Measurements from ENCODE around the gene HAUS7.

Gene HAUS7

GRCh38 chrX:153411988-153412574, 58.3 kb downstream of the HAUS7 start:
- H3K27ac ChIP-seq (ENCODE audit: low read depth, low read length) = peak overlapping the region; percentile 32
- H3K4me1 ChIP-seq (ENCODE audit: insufficient read depth, low read length) = peaks cover 5% of the 10 kb centered on the region
- H3K9ac ChIP-seq (ENCODE audit: low read length) = no peak overlapping the region
- H3K27me3 ChIP-seq (ENCODE audit: control insufficient read depth in 1 of 2, insufficient read depth in 2 of 2, low read length in 2 of 2) = peaks cover 0 to 17% of the 10 kb centered on the region in 2 donors
- H3K36me3 ChIP-seq (ENCODE audit: insufficient read depth, low read length) = no peaks in the 10 kb centered on the region
- peak overlapping the region; percentile 33 to 45 for H3K4me3 ChIP-seq (ENCODE audit: low read depth in 1 of 2, low read length in 2 of 2)
- no peaks in the 10 kb centered on the region for H3K9me3 ChIP-seq (ENCODE audit: low read length)

GRCh38 chrX:153411255-153411987, 59.0 kb downstream of the HAUS7 start, which contains the start of gene ZFP92:
ZFP92 (plus strand) TSS chrX:153411472; CDS start chrX:153418323, 6,851 bp downstream.
- Histone ChIP-seq H3K36me3 (ENCODE audit: insufficient read depth, low read length) (no peaks in the 10 kb centered on the region), H3K4me3 (ENCODE audit: low read depth in 1 of 2, low read length in 2 of 2) (peak within 1 kb of the TSS; percentile 33 to 45), H3K27me3 (ENCODE audit: control insufficient read depth in 1 of 2, insufficient read depth in 2 of 2, low read length in 2 of 2) (peaks cover 0 to 18% of the 10 kb centered on the region in 2 donors), H3K4me1 (ENCODE audit: insufficient read depth, low read length) (peaks cover 5% of the 10 kb centered on the region), H3K9me3 (ENCODE audit: low read length) (no peaks in the 10 kb centered on the region), H3K9ac (ENCODE audit: low read length) (no peak within 1 kb of the TSS), H3K27ac (ENCODE audit: low read depth, low read length) (peak within 1 kb of the TSS; percentile 32)

GRCh38 chrX:153410888-153411254, 59.5 kb downstream of the HAUS7 start:
- H3K4me1 ChIP-seq (ENCODE audit: insufficient read depth, low read length) = peaks cover 5% of the 10 kb centered on the region
- no peak overlapping the region for H3K27ac ChIP-seq (ENCODE audit: low read depth, low read length)
- H3K9ac ChIP-seq (ENCODE audit: low read length) = no peak overlapping the region
- no peak overlapping the region for H3K4me3 ChIP-seq (ENCODE audit: low read depth in 1 of 2, low read length in 2 of 2)
- no peaks in the 10 kb centered on the region for H3K36me3 ChIP-seq (ENCODE audit: insufficient read depth, low read length)
- peaks cover 0 to 20% of the 10 kb centered on the region in 2 donors for H3K27me3 ChIP-seq (ENCODE audit: control insufficient read depth in 1 of 2, insufficient read depth in 2 of 2, low read length in 2 of 2)
- no peaks in the 10 kb centered on the region for H3K9me3 ChIP-seq (ENCODE audit: low read length)

- Histone ChIP-seq H3K27ac (ENCODE audit: low read depth, low read length) (no peak overlapping the region), H3K4me3 (ENCODE audit: low read depth in 1 of 2, low read length in 2 of 2) (no peak overlapping the region), H3K9me3 (ENCODE audit: low read length) (no peaks in the 10 kb centered on the region), H3K9ac (ENCODE audit: low read length) (no peak overlapping the region), H3K36me3 (ENCODE audit: insufficient read depth, low read length) (no peaks in the 10 kb centered on the region), H3K27me3 (ENCODE audit: control insufficient read depth in 1 of 2, insufficient read depth in 2 of 2, low read length in 2 of 2) (peaks cover 0 to 20% of the 10 kb centered on the region in 2 donors), H3K4me1 (ENCODE audit: insufficient read depth, low read length) (peaks cover 5% of the 10 kb centered on the region)
These were observed 60.0 kb downstream of the HAUS7 start for GRCh38 chrX:153410373-153410772.

GRCh38 chrX:153409414-153410101, 60.8 kb downstream of the HAUS7 start:
- Histone ChIP-seq H3K4me3 (ENCODE audit: low read depth in 1 of 2, low read length in 2 of 2) (no peak overlapping the region), H3K9ac (ENCODE audit: low read length) (no peak overlapping the region), H3K36me3 (ENCODE audit: insufficient read depth, low read length) (no peaks in the 10 kb centered on the region), H3K27ac (ENCODE audit: low read depth, low read length) (no peak overlapping the region), H3K27me3 (ENCODE audit: control insufficient read depth in 1 of 2, insufficient read depth in 2 of 2, low read length in 2 of 2) (peaks cover 0 to 27% of the 10 kb centered on the region in 2 donors), H3K9me3 (ENCODE audit: low read length) (no peaks in the 10 kb centered on the region), H3K4me1 (ENCODE audit: insufficient read depth, low read length) (peaks cover 5% of the 10 kb centered on the region)

- Histone ChIP-seq H3K27me3 (ENCODE audit: control insufficient read depth in 1 of 2, insufficient read depth in 2 of 2, low read length in 2 of 2) (peaks cover 0 to 29% of the 10 kb centered on the region in 2 donors), H3K4me1 (ENCODE audit: insufficient read depth, low read length) (peaks cover 5% of the 10 kb centered on the region), H3K27ac (ENCODE audit: low read depth, low read length) (no peak overlapping the region), H3K36me3 (ENCODE audit: insufficient read depth, low read length) (no peaks in the 10 kb centered on the region), H3K9ac (ENCODE audit: low read length) (no peak overlapping the region), H3K4me3 (ENCODE audit: low read depth in 1 of 2, low read length in 2 of 2) (no peak overlapping the region), H3K9me3 (ENCODE audit: low read length) (no peaks in the 10 kb centered on the region)
These were observed 61.5 kb downstream of the HAUS7 start for GRCh38 chrX:153408871-153409351.

GRCh38 chrX:153408221-153408721, 62.1 kb downstream of the HAUS7 start:
- Histone ChIP-seq H3K27ac (ENCODE audit: low read depth, low read length) (no peak overlapping the region), H3K4me3 (ENCODE audit: low read depth in 1 of 2, low read length in 2 of 2) (no peak overlapping the region), H3K27me3 (ENCODE audit: control insufficient read depth in 1 of 2, insufficient read depth in 2 of 2, low read length in 2 of 2) (peaks cover 0 to 26% of the 10 kb centered on the region in 2 donors), H3K36me3 (ENCODE audit: insufficient read depth, low read length) (no peaks in the 10 kb centered on the region), H3K4me1 (ENCODE audit: insufficient read depth, low read length) (peaks cover 5% of the 10 kb centered on the region), H3K9me3 (ENCODE audit: low read length) (no peaks in the 10 kb centered on the region), H3K9ac (ENCODE audit: low read length) (no peak overlapping the region)

GRCh38 chrX:153407736-153408135, 62.6 kb downstream of the HAUS7 start:
- peaks cover 0 to 21% of the 10 kb centered on the region in 2 donors for H3K27me3 ChIP-seq (ENCODE audit: control insufficient read depth in 1 of 2, insufficient read depth in 2 of 2, low read length in 2 of 2)
- H3K9me3 ChIP-seq (ENCODE audit: low read length) = no peaks in the 10 kb centered on the region
- no peak overlapping the region for H3K27ac ChIP-seq (ENCODE audit: low read depth, low read length)
- H3K4me3 ChIP-seq (ENCODE audit: low read depth in 1 of 2, low read length in 2 of 2) = no peak overlapping the region
- peaks cover 5% of the 10 kb centered on the region for H3K4me1 ChIP-seq (ENCODE audit: insufficient read depth, low read length)
- H3K36me3 ChIP-seq (ENCODE audit: insufficient read depth, low read length) = no peaks in the 10 kb centered on the region
- H3K9ac ChIP-seq (ENCODE audit: low read length) = no peak overlapping the region

- Histone ChIP-seq H3K36me3 (ENCODE audit: insufficient read depth, low read length) (no peaks in the 10 kb centered on the region), H3K27me3 (ENCODE audit: control insufficient read depth in 1 of 2, insufficient read depth in 2 of 2, low read length in 2 of 2) (peaks cover 0 to 21% of the 10 kb centered on the region in 2 donors), H3K27ac (ENCODE audit: low read depth, low read length) (no peak overlapping the region), H3K4me1 (ENCODE audit: insufficient read depth, low read length) (no peaks in the 10 kb centered on the region), H3K4me3 (ENCODE audit: low read depth in 1 of 2, low read length in 2 of 2) (no peak overlapping the region), H3K9ac (ENCODE audit: low read length) (no peak overlapping the region), H3K9me3 (ENCODE audit: low read length) (no peaks in the 10 kb centered on the region)
These were observed 63.5 kb downstream of the HAUS7 start for GRCh38 chrX:153406903-153407302.

- Histone ChIP-seq H3K27me3 (ENCODE audit: control insufficient read depth in 1 of 2, insufficient read depth in 2 of 2, low read length in 2 of 2) (peaks cover 0 to 21% of the 10 kb centered on the region in 2 donors), H3K9ac (ENCODE audit: low read length) (no peak overlapping the region), H3K9me3 (ENCODE audit: low read length) (peaks cover 4% of the 10 kb centered on the region), H3K27ac (ENCODE audit: low read depth, low read length) (no peak overlapping the region), H3K36me3 (ENCODE audit: insufficient read depth, low read length) (no peaks in the 10 kb centered on the region), H3K4me3 (ENCODE audit: low read depth in 1 of 2, low read length in 2 of 2) (no peak overlapping the region), H3K4me1 (ENCODE audit: insufficient read depth, low read length) (no peaks in the 10 kb centered on the region)
These were observed 64.4 kb downstream of the HAUS7 start for GRCh38 chrX:153406011-153406410.

- H3K9ac ChIP-seq (ENCODE audit: low read length) = no peak overlapping the region
- no peaks in the 10 kb centered on the region for H3K4me1 ChIP-seq (ENCODE audit: insufficient read depth, low read length)
- no peaks in the 10 kb centered on the region for H3K36me3 ChIP-seq (ENCODE audit: insufficient read depth, low read length)
These were observed 65.0 kb downstream of the HAUS7 start for GRCh38 chrX:153405426-153405825.

More at GRCh38 chrX:153405426-153405825, 65.0 kb downstream of the HAUS7 start:
- Histone ChIP-seq H3K9me3 (ENCODE audit: low read length) (peaks cover 4% of the 10 kb centered on the region), H3K27ac (ENCODE audit: low read depth, low read length) (no peak overlapping the region), H3K4me3 (ENCODE audit: low read depth in 1 of 2, low read length in 2 of 2) (no peak overlapping the region), H3K27me3 (ENCODE audit: control insufficient read depth in 1 of 2, insufficient read depth in 2 of 2, low read length in 2 of 2) (peaks cover 0 to 21% of the 10 kb centered on the region in 2 donors)

Data from muscle layer of colon (tissue), 2 donors.